Measurements from ENCODE around the gene ZNF672.

DNA sequence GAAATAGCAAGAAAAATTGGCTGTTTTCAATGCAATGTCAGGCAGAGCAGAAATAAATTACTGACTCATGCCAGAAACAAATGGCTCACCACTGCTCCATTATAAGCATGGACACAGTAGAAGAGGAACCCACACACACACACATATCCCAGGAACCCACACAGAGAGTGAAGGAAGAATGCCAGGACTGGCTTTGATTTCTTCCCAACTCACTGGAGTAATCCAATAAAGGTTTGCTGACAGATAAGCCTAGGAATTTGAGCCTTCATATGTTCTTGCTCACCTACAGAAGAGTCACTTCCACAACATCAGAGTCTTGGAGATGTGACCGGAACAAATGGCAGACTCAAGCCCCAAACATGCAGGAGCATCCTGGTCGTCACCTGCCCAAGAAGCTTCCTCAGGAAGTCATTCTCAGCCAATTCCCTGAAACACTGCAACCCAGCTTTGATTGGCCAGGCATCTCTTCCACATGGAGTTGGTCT is 14.5 kb upstream of the ZNF672 start:
- TF ChIP-seq, protein P1, sequence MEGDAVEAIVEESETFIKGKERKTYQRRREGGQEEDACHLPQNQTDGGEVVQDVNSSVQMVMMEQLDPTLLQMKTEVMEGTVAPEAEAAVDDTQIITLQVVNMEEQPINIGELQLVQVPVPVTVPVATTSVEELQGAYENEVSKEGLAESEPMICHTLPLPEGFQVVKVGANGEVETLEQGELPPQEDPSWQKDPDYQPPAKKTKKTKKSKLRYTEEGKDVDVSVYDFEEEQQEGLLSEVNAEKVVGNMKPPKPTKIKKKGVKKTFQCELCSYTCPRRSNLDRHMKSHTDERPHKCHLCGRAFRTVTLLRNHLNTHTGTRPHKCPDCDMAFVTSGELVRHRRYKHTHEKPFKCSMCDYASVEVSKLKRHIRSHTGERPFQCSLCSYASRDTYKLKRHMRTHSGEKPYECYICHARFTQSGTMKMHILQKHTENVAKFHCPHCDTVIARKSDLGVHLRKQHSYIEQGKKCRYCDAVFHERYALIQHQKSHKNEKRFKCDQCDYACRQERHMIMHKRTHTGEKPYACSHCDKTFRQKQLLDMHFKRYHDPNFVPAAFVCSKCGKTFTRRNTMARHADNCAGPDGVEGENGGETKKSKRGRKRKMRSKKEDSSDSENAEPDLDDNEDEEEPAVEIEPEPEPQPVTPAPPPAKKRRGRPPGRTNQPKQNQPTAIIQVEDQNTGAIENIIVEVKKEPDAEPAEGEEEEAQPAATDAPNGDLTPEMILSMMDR (IDR thresholded peaks at IDR 0.05; ENCODE audit: low read depth, low read length, poor library complexity, severe bottlenecking), result no peak
- no peak for TF ChIP-seq EZH2phosphoT487 (IDR thresholded peaks at IDR 0.05; ENCODE audit: borderline replicate concordance, low read length)
